ENCODE data around the gene PGBD4. TPM values are rescaled to one million over a fixed set of nuclear protein-coding genes. Genes with fewer than 3 reads are reported as not detected.

Gene PGBD4
- total RNA-seq, 4 donors from 2014 or later = 0.83 to 2.9 (median 1.8) TPM

DNA sequence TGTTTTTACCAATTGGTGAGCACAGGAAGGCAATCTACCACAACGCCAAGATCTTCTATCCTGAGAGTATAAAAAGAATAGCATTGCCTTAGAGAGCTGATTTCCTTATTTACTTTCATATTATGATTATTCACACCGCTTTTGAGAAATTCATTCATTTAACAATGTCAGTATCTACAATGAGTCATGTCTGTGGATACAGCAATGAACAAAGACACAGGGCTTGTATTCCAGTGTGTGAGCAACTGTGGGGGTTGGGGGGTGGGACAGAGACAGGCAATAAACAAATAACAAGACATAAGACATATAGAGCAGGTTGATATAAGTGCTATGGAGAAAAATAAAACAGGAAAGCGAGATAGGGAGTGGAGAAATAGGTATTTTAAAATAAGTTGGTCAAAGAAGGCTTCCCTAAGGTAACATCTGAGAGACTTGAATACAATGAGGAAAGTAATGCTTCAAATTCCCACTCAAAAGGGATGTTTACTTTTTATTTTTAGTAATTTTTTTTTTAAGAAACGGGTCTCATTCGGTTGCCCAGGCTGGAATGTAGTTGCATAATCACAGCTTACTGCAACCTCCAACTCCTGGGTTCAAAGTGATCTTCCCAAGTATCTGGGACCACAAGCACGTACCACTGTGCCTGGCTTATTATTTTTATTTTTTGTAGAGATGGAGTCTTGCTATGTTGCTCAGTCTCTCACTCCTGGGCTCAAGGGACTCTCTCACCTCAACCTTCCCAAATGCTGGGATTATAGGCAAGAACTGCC, 45.7 kb downstream of the PGBD4 start:
- peaks cover 0 to 62% (median 0%) of the 10 kb centered on the region in 3 donors for H3K36me3 ChIP-seq
- DNase-seq = no peak
- TF ChIP-seq POLR2A (IDR thresholded peaks at IDR 0.05) (no peak), CTCF (IDR thresholded peaks at IDR 0.05) (no peak)

GRCh38 chr15:34154725-34155204, 52.9 kb downstream of the PGBD4 start:
- no peaks in the 10 kb centered on the region for H3K27me3 ChIP-seq
- peaks cover 0 to 7% (median 0%) of the 10 kb centered on the region in 4 donors for H3K9me3 ChIP-seq
- H3K27ac ChIP-seq = no peak overlapping the region
- H3K4me3 ChIP-seq = no peak overlapping the region
- H3K4me1 ChIP-seq = no peaks in the 10 kb centered on the region
- TF ChIP-seq POLR2A (IDR thresholded peaks at IDR 0.05) (no peak), CTCF (IDR thresholded peaks at IDR 0.05) (no peak)
- DNase-seq = no peak
- peaks cover 0 to 47% (median 0%) of the 10 kb centered on the region in 3 donors for H3K36me3 ChIP-seq

More for the DNA sequence above, 45.7 kb downstream of the PGBD4 start:
- H3K9me3 ChIP-seq = no peaks in the 10 kb centered on the region
- no peaks in the 10 kb centered on the region for H3K27me3 ChIP-seq
- no peak overlapping the region for H3K4me3 ChIP-seq
- no peaks in the 10 kb centered on the region for H3K4me1 ChIP-seq
- H3K27ac ChIP-seq = no peak overlapping the region

DNA sequence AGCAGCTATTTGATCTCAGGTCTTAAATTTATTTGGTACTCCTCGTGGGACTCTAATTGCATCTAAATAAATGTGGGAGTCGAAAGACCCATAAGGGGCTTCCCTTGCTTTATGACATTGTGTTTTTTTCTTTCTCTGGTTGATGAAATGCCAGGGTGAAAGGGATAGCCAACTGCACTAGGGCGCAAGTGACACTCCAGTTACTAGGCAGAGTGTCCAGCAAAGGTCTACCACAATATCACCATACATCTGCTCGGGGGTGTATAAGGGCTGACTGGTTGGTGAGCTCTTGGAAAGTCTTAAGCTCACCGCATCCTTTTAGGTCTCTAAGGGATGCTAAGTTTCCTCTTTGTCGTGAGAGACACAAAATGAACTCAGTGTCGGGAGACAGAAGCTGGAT, 54.0 kb downstream of the PGBD4 start:
- no peak for DNase-seq
- Histone ChIP-seq H3K4me1 (no peaks in the 10 kb centered on the region), H3K27ac (no peak overlapping the region), H3K36me3 (peaks cover 0 to 45% (median 0%) of the 10 kb centered on the region in 3 donors), H3K9me3 (peaks cover 0 to 7% (median under 1%) of the 10 kb centered on the region in 4 donors), H3K27me3 (no peaks in the 10 kb centered on the region), H3K4me3 (no peak overlapping the region)
- no peak for TF ChIP-seq CTCF (IDR thresholded peaks at IDR 0.05)
- TF ChIP-seq POLR2A (IDR thresholded peaks at IDR 0.05) = no peak

Other genes starting within 250 kb of the PGBD4 start
- gene CHRM5, start 133.6 kb upstream of the PGBD4 start, total RNA-seq = not detected
- gene AVEN, start 62.9 kb upstream of the PGBD4 start, total RNA-seq = 10 to 100 TPM in 2 of 4 donors, 1 to 10 TPM in 2; 6.3 to 17.3 (median 10.6) TPM
- 10 to 100 TPM in 3 of 4 donors, not detected in 1; 20.5 to 29.8 (median 29.2) TPM for gene EMC7, start 221 bp upstream of the PGBD4 start, total RNA-seq
- 10 to 100 TPM; 40.6 to 76.7 (median 50.1) TPM for gene KATNBL1, start 108.0 kb downstream of the PGBD4 start, total RNA-seq
- gene EMC4, start 122.9 kb downstream of the PGBD4 start, total RNA-seq = 100 to 1,000 TPM in 1 of 4 donors, 10 to 100 TPM in 3; 33.0 to 105 (median 64.0) TPM
- 100 to 1,000 TPM in 1 of 4 donors, 10 to 100 TPM in 3; 48.7 to 111 (median 54.1) TPM for gene SLC12A6, start 235.7 kb downstream of the PGBD4 start, total RNA-seq
- 100 to 1,000 TPM in 2 of 4 donors, 10 to 100 TPM in 2; 56.2 to 143 (median 96.3) TPM for gene NOP10, start 241.1 kb downstream of the PGBD4 start, total RNA-seq
- gene NUTM1, start 241.2 kb downstream of the PGBD4 start, total RNA-seq = not detected